Astrocyte (in vitro differentiated cells and primary cell): ENCODE measurements around the gene JAK3. TPM values are rescaled to one million over a fixed set of nuclear protein-coding genes. Genes with fewer than 3 reads are reported as not detected.

Source experiments
- DNase-seq: peaks from one replicate; pipeline ENCODE4 v3.0.0-alpha.2; 2010; ENCODE audit warnings: low read depth
- FAIRE-seq: peaks from 2 replicates; lab custom pipeline; 2011; peaks lifted over from hg19 to GRCh38; lab: Jason Lieb, UNC
- H2AFZ ChIP-seq: 2 replicates; pipeline ENCODE4 v1.6.0; 2012; ENCODE audit warnings: low read depth, low read length, inconsistent platforms
- H3K27ac ChIP-seq: 2 replicates; pipeline ENCODE4 v1.5.1; 2011; ENCODE audit warnings: low read depth, low read length, inconsistent platforms
- H3K27me3 ChIP-seq: 2 replicates; pipeline ENCODE4 v1.6.0; 2011; ENCODE audit warnings: low read length, inconsistent platforms; ENCODE audit not compliant: insufficient read depth
- H3K36me3 ChIP-seq: 2 replicates; pipeline ENCODE4 v1.5.1; 2011; ENCODE audit warnings: low read length, inconsistent platforms; ENCODE audit not compliant: insufficient read depth
- H3K4me1 ChIP-seq: 2 replicates; pipeline ENCODE4 v1.5.1; 2011; ENCODE audit warnings: low read length, inconsistent platforms; ENCODE audit not compliant: insufficient read depth
- H3K4me2 ChIP-seq: 2 replicates; pipeline ENCODE4 v1.6.0; 2012; ENCODE audit warnings: low read length, inconsistent platforms
- H3K4me3 ChIP-seq: 2 replicates; pipeline ENCODE4 v1.5.1; 2011; ENCODE audit warnings: low read depth, mild to moderate bottlenecking, low read length, inconsistent platforms; ENCODE audit not compliant: insufficient read depth
- H3K79me2 ChIP-seq: 2 replicates; pipeline ENCODE4 v1.6.0; 2012; ENCODE audit warnings: mild to moderate bottlenecking, low read length, inconsistent platforms; ENCODE audit not compliant: insufficient read depth
- H3K9ac ChIP-seq: 2 replicates; pipeline ENCODE4 v1.6.0; 2012; ENCODE audit warnings: mild to moderate bottlenecking, low read length, inconsistent platforms
- H3K9me3 ChIP-seq: 2 replicates; pipeline ENCODE4 v1.5.1; 2012; ENCODE audit warnings: low read depth, mild to moderate bottlenecking, low read length, inconsistent platforms; ENCODE audit not compliant: insufficient read depth
- H4K20me1 ChIP-seq: 2 replicates; pipeline ENCODE4 v1.6.0; 2012; ENCODE audit warnings: low read length, inconsistent platforms; ENCODE audit not compliant: insufficient read depth
- H3K27ac Mint-ChIP-seq: one replicate; pipeline ENCODE4 v1.8.0; 2021; ENCODE audit warnings: mild to moderate bottlenecking, mixed read lengths; ENCODE audit not compliant: unreplicated experiment
- H3K27me3 Mint-ChIP-seq: one replicate; pipeline ENCODE4 v1.8.0; 2021; ENCODE audit warnings: low read depth, mixed read lengths; ENCODE audit not compliant: unreplicated experiment
- H3K36me3 Mint-ChIP-seq: one replicate; pipeline ENCODE4 v1.8.0; 2021; ENCODE audit warnings: low read depth, mixed read lengths; ENCODE audit not compliant: unreplicated experiment
- H3K4me1 Mint-ChIP-seq: one replicate; pipeline ENCODE4 v1.8.0; 2021; ENCODE audit warnings: low read depth, mixed read lengths; ENCODE audit not compliant: unreplicated experiment
- H3K4me3 Mint-ChIP-seq: one replicate; pipeline ENCODE4 v1.8.0; 2021; ENCODE audit warnings: mild to moderate bottlenecking, moderate library complexity, mixed read lengths; ENCODE audit not compliant: unreplicated experiment
- H3K9me3 Mint-ChIP-seq: one replicate; pipeline ENCODE4 v1.8.0; 2021; ENCODE audit warnings: mild to moderate bottlenecking, mixed read lengths; ENCODE audit not compliant: unreplicated experiment
- CTCF ChIP-seq: IDR thresholded peaks from 2 replicates; pipeline ENCODE4 v1.5.1; 2011; ENCODE audit warnings: low read depth, mild to moderate bottlenecking, inconsistent platforms, low read length, moderate library complexity; ENCODE audit not compliant: insufficient read depth
- EZH2 ChIP-seq: IDR thresholded peaks from 2 replicates; pipeline ENCODE4 v1.6.1; 2012; ENCODE audit warnings: mild to moderate bottlenecking, low read length, inconsistent platforms; ENCODE audit not compliant: insufficient read depth
- total RNA-seq: library from RNA; stranded (reverse); gene quantifications from 2 replicates; pipeline ENCODE4 v1.2.1, GENCODE V29; 2021

JAK3 gene
- total RNA-seq, 1 donor from 2014 or later: 1.00 TPM

- no peak overlapping the region for H3K27ac ChIP-seq
- H2AFZ ChIP-seq: no peak overlapping the region
- H3K27ac Mint-ChIP-seq: no peak overlapping the region
Observed at GRCh38 chr19:17873786-17874757, 26.3 kb upstream of the JAK3 start.

GRCh38 chr19:17872251-17873001, 24.6 kb upstream of the JAK3 start:
- H2AFZ ChIP-seq: no peak overlapping the region
- no peak overlapping the region for H3K9ac ChIP-seq
- FAIRE-seq (no peak), DNase-seq (no peak)
- TF ChIP-seq CTCF (no peak), EZH2 (no peak)
- H3K4me3 Mint-ChIP-seq: no peak overlapping the region
- H3K4me1 ChIP-seq: no peaks in the 10 kb centered on the region
- H3K27ac Mint-ChIP-seq: no peak overlapping the region
- no peaks in the 10 kb centered on the region for H3K4me1 Mint-ChIP-seq
- no peaks in the 10 kb centered on the region for H3K9me3 ChIP-seq
- H3K36me3 ChIP-seq: no peaks in the 10 kb centered on the region
- no peak overlapping the region for H3K4me3 ChIP-seq
- peaks cover 48% of the 10 kb centered on the region for H3K27me3 ChIP-seq
- no peak overlapping the region for H3K27ac ChIP-seq
- H3K4me2 ChIP-seq: no peak overlapping the region
- no peaks in the 10 kb centered on the region for H3K79me2 ChIP-seq
- H3K36me3 Mint-ChIP-seq: no peaks in the 10 kb centered on the region
- peaks cover 27% of the 10 kb centered on the region for H3K27me3 Mint-ChIP-seq
- no peaks in the 10 kb centered on the region for H3K9me3 Mint-ChIP-seq
- H4K20me1 ChIP-seq: no peaks in the 10 kb centered on the region

More at GRCh38 chr19:17873786-17874757, 26.3 kb upstream of the JAK3 start:
- Mint-ChIP-seq H3K9me3 (no peaks in the 10 kb centered on the region), H3K4me3 (no peak overlapping the region), H3K36me3 (no peaks in the 10 kb centered on the region), H3K4me1 (no peaks in the 10 kb centered on the region), H3K27me3 (peaks cover 22% of the 10 kb centered on the region)
- H3K36me3 ChIP-seq: no peaks in the 10 kb centered on the region
- H3K9ac ChIP-seq: no peak overlapping the region
- no peak overlapping the region for H3K4me3 ChIP-seq
- DNase-seq: no peak
- H3K79me2 ChIP-seq: no peaks in the 10 kb centered on the region
- H3K4me1 ChIP-seq: no peaks in the 10 kb centered on the region
- no peaks in the 10 kb centered on the region for H4K20me1 ChIP-seq
- H3K4me2 ChIP-seq: no peak overlapping the region
- FAIRE-seq: no peak
- TF ChIP-seq EZH2: peak; percentile 81
- no peak for TF ChIP-seq CTCF
- no peaks in the 10 kb centered on the region for H3K9me3 ChIP-seq
- H3K27me3 ChIP-seq: peaks cover 40% of the 10 kb centered on the region
